A549 treated with GW870086 at 1 μM for 4 hours (cell line): ENCODE data around the gene NFKBIZ. TPM values are rescaled to one million over a fixed set of nuclear protein-coding genes. Genes with fewer than 3 reads are reported as not detected.

Experiments
- total RNA-seq: library from RNA; stranded (reverse); fragments of 200-300 nt; extraction: Qiagen RNA extraction; gene quantifications from 5 replicates; pipeline ENCODE4 v1.2.3, GENCODE V29; 2022; ENCODE audit warnings: low read depth

The NFKBIZ gene, protein sequence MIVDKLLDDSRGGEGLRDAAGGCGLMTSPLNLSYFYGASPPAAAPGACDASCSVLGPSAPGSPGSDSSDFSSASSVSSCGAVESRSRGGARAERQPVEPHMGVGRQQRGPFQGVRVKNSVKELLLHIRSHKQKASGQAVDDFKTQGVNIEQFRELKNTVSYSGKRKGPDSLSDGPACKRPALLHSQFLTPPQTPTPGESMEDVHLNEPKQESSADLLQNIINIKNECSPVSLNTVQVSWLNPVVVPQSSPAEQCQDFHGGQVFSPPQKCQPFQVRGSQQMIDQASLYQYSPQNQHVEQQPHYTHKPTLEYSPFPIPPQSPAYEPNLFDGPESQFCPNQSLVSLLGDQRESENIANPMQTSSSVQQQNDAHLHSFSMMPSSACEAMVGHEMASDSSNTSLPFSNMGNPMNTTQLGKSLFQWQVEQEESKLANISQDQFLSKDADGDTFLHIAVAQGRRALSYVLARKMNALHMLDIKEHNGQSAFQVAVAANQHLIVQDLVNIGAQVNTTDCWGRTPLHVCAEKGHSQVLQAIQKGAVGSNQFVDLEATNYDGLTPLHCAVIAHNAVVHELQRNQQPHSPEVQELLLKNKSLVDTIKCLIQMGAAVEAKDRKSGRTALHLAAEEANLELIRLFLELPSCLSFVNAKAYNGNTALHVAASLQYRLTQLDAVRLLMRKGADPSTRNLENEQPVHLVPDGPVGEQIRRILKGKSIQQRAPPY
- 4.9 to 7.6 TPM (median 6.6 TPM) in 5 replicates for total RNA-seq

DNA sequence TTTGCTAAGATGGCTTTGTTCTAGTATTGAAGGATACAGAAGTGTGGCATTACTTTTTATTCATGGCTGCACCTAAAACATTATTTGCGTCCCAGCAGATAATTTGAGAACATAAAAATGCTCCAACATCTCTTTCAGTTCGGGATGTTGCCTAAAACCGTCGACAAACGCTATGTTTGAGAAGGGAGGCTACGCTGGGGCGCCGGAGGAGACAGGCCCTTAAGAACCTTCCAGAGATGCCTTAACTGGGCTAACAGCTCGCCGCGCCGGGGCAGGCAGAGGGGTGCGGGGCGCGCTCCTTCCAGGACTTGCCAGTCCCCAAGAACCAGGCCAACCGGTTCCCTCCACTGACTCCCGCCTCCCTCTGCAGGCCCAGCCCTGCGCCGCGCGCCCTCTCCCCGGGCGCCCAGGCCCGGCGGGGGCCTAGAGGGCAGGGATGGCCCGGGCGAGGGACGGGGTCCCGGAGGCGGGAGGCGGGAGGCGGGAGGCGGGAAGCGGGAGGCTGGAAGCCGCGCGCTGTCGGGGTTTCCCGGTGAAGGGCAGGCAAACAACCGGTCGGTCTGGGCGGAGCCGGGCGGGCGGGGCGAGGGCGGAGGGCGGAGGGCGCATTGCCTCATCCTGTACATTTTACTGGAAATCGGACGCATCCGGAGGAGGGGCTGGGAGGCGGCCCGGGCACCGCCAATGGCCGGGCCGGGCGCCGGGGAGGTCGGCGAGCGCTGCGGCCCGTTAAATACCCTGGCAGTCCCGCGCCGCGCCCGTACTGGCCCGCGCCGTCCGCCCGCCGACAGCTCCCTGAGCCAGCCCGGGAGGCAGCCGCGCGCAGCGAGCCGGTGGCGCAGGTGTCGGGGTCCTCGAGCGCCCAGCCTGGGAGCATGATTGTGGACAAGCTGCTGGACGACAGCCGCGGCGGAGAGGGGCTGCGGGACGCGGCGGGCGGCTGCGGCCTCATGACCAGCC is at the start of gene NFKBIZ:
Gene NFKBIZ, plus strand, starts transcription at position 761 of the 960 bp plus-strand sequence. Its CDS starts 115 bp downstream, at position 876.

Other genes starting within 250 kb of the NFKBIZ start
- 8.5 to 11.9 TPM (median 10.0 TPM) in 5 replicates for gene ZBTB11, start 172.4 kb upstream of the NFKBIZ start, total RNA-seq
- 1,612 to 2,181 TPM (median 1,667 TPM) in 5 replicates for gene RPL24, start 162.8 kb upstream of the NFKBIZ start, total RNA-seq
- gene CEP97, start 124.9 kb upstream of the NFKBIZ start, total RNA-seq: 3.1 to 5.8 TPM (median 5.4 TPM) in 5 replicates
- gene NXPE3, start 70.3 kb upstream of the NFKBIZ start, total RNA-seq: 19.8 to 27.1 TPM (median 21.9 TPM) in 5 replicates